Activated CD8-positive, alpha-beta memory T cell treated with anti-CD3 and anti-CD28 coated beads for 24 hours (primary cell): Measurements from ENCODE around the gene PKMYT1.
"Not testable (repeated sequence)": the region's sequence is repeated elsewhere in the genome, so short reads cannot be mapped to it uniquely, and the experiment has no call there.

Experiments
- DNase-seq: peaks from one replicate; pipeline ENCODE4 v3.0.0-alpha.2; 2020

Gene PKMYT1

GRCh38 chr16:2929693-2930092 is 50.6 kb downstream of the PKMYT1 start:
- DNase-seq = no peak

GRCh38 chr16:2928796-2929195 is 51.5 kb downstream of the PKMYT1 start:
- DNase-seq = no peak

DNA sequence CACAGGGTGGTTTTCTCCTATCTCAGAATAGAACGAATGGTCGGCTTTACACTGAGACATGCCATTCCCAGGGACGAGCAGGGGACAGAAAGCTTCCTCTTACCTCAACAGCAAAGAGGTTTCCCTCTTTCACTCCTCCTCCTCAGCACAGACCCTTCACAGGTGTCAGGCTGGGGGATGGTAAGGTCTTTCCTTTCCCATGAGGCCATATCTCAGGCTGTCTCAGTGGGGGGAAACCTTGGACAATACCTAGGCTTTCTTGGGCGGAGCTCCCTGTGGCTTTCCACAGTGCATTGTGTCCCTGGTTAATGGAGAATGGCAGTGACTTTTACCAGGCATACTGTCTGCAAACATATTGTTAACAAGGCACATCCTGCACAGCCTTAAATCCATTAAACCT is 52.1 kb downstream of the PKMYT1 start:
- not testable (repeated sequence) for DNase-seq

DNA sequence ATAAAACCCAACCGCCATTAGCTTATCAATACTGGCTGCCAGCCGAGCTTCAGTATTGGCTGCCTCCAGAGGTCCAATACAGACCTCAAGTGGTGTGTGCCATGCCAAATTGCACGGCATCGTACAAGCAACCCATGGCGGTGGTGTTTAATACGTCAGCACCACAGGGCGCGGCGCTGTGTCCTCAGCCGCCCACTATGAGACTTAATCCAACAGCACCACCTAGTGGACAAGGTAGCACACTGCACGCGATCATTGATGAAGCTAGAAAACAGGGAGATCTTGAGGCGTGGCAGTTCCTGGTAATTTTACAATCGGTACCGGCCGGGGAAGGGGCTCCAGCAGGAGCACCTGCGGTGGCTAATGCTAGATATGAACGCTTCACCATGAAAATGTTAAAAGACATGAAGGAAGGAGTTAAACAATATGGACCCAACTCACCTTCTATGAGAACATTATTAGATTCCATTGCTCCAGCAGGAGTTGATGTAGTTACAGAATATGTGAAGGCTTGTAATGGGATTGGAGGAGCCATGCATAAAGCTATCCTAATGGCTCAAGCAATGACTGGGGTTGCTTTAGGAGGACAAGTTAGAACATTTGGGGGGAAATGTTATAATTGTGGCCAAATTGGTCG is 53.1 kb downstream of the PKMYT1 start:
- DNase-seq = peak; percentile 93

- DNase-seq = no peak
Measured at GRCh38 chr16:2926650-2926999, 53.6 kb downstream of the PKMYT1 start.

GRCh38 chr16:2925951-2926649 is 54.1 kb downstream of the PKMYT1 start:
- no peak for DNase-seq

DNA sequence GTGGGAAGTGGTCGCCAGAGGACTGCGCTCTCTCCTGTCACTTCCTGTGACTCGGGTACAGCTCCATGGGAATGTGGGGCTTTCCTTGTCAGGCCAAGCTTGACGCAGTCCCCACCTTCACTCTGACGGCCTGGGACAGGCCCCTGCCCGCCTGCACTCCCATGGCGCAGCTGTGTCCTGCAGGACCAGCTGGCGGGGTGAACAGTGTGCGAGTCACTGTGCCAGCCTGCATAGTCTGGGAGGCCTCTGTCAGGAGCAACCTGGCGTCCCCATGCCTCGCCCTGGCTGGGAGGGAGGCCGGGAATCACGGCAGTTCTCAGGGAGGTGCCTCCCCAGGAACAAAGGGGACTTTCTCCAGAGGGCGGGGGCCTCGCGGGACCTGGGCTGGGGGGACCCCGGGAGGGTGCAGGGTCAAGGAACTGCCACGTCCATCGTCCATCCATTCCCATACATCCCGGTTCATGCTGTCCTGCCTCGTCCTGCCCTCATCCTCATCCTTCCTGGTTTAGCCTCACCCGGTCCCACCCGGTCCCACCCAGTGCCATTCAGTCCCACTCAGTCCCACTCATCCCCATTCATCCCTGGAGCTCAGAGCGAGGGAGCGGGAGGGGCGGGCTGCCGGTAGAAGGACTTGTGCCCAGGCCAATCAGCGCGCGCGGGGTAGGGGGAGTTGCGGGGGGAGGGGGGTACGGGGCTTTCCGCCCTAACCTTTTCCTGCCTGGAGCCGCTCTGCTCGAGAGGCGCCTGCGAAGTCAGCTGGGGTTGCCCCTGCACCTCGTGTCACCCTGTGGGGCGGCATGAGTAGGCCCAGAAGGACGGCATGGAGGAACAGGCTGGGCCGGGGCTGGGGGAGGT is 55.1 kb downstream of the PKMYT1 start:
- no peak for DNase-seq

DNA sequence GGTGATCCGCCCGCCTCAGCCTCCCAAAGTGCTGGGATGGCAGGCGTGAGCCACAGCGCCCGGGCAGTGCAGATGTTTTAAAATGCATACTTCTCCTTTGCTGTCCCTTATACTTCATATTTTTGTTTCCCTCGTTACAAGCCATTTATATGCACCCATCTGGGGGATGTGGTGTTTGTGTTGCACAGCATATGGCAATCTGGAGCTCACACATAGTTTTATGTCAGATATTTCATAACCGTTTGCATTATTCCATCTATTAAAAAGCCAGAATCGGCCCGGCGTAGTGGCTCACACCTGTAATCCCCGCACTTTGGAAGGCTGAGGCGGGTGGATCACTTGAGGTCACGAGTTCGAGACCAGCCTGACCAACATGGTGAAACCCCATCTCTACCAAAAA is 56.8 kb downstream of the PKMYT1 start:
- DNase-seq = no peak
